GM18867 (cell line): ENCODE results near the gene INPP1.
A peak's percentile ranks its signal among the peaks of the same experiment; 100 is the strongest.

Source experiments
- ATAC-seq: cut with Tn5 transposase; IDR thresholded peaks from one replicate; pipeline ENCODE4 v1.9.1; 2021; ENCODE audit warnings: mild to moderate bottlenecking, moderate library complexity; ENCODE audit not compliant: unreplicated experiment

INPP1 gene

GRCh38 chr2:190407662-190408537, 64.5 kb downstream of the INPP1 start, which contains the start of gene MFSD6:
Gene MFSD6, plus strand, starts transcription at chr2:190408355. Its CDS starts 27,675 bp downstream, at chr2:190436030.
- ATAC-seq = peak; percentile 66

DNA sequence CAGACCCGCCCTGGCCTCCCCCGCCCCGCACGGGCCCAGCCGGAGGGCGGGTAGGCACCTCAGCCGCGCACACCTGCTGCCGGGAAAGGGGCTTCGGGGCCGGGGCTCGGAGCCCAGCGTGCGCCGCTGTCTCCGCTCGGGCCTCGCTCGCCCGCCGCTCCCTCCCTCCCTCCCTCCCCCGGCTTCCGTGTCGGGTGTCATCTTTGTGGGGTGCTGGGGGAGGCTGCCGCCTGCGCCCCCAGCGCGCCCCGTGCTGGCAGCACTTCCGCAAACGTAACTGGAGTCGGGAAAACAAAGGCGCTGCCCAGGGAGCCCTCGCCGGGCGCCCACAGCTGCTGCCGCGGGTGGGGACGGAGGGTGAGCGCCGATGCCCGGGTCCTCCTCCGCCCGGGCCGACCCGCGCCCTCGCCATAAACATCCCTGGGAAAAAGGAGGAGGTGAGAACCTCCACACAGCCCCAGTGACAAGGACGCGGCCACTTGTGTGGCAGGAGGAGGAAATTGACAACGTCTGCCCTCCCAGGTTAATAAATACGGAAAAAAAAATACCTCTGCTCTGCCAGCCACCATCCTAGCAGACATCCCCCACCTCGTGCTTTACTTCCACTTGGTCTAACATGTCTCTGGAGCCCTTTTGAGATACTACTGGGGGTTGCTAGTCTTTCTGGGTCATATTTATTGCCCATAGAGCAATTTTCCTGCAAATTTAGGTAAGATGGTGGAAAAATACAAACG, 65.3 kb downstream of the INPP1 start:
- peak; percentile 74 for ATAC-seq

DNA sequence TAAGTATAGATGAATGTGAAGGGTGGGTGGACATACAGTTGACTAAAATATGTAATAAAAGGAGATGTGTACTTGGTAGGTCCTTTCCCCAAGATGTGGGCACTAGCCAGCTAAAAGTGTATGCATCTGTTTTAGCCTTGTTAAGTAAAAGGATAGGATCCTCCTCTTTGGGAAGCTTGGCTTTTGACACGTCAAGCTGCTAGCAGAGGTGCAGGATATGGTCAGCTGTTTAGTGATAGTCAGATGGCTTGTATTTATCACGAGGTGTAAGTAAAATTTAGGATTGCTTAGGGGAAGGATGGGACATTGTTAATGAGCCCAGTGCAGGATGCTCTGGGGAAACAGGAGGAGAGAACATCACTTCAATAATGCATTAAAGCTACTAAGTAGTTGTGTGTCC, 66.2 kb downstream of the INPP1 start:
- ATAC-seq = no peak

DNA sequence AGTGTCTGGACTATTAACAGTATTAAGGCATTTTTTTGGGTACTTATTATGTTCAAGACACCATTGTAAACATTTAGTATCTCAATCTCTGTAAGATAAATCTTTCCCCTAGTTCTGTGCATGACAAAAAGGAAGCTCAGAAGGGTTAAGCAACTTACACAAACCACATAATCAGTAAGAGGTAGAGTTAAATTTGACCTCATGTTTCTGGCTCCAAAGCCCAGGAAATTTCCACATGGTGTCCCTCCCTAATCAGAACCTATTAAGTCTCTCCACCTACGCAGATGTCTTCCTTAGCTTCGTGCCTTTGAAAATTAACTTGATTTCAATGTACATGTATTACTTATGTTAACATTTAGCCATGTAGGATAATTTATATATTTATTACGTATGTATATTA, 66.8 kb downstream of the INPP1 start:
- no peak for ATAC-seq

DNA sequence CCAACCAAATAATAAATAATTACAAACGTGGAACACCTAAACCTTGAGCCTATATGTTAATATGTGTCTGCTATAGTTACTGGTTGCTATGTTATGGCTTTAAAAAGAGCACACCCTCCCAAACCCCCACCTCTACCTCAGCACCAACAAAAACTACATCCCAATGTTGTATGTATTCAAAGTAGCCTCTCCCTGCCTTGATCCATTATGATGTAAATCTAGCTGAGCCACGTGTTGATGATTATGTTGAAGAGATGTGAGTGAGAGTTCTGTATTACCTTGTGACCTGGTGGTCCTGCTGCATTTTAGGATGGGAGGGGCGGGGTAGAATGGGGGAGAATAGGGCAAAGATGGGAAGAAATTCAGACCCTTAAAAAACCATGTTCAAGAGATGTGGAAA, 69.6 kb downstream of the INPP1 start:
- no peak for ATAC-seq

DNA sequence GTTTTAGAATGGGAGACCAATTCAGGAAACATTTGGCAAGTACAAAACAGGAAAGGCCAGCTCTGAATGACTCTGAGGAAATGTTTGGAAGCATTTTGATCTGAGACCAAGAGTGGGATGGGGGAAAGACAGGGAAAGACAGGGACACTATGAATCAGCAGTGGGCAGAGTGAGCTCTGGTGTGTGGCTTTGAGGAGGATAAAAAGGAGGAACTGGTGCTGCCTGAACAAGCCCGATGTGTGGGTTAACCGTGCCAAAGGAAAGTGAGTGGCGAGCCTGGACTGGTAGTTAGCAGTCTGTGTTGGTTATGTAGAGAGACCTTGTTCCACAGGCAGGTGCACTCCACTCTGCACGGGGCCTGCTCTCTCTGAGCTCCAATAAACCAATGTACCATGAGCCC, 70.0 kb downstream of the INPP1 start:
- no peak for ATAC-seq

DNA sequence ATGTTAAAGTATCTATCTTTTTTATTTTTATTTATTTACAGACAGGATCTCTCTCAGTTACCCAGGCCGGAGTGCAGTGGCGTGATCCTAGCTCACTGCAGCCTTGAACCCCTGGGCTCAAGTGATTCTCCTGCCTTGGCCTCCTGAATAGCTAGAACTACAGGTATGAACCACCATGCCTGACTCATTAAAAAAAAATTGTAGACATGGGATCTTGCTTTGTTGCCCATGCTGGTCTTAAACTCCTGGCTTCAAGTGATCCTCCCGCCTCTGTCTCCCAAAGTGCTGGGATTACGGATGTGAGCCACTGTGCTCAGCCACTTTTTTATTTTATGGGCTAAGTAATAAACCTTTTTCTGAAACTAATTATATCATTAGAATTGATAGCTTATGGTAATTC, 71.9 kb downstream of the INPP1 start:
- no peak for ATAC-seq

GRCh38 chr2:190415794-190416775, 72.7 kb downstream of the INPP1 start:
- peak; percentile 50 for ATAC-seq

DNA sequence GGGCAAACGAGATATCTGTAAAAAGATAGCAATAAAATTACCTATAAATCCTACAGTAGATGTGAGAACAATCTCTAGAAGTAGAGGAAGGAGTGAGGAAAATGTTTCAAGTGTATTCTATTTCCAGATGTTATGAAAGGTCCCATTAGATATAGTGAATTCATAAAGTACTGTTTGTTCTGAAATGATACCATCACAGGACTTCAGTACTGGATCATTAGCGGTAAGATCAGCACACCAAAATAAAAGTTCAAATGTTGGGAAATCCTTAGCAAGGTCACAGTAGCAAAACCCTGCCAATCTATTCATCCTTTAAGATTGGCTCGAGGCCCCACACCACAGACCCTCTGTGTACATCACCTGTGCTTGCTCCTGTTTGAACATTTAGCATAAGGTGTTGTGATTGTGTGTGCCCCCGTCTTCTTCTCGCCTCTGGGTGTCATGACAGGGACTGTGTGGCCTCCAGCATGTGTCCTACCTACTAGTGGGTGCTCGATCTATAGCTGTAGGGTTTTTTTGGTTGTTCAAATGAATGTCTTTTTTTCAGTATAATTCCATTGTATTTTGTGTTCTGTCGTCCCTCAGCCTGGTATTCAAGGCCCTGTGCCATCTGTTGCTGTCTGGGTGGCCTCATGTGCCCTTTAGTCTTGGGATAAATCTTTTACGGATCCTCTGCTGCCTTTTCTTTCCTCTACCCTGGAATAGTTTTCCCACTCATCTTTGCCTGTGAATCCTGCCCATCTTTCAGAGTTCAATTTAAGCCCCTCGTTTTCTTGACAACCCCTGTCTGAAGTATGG, 73.9 kb downstream of the INPP1 start:
- no peak for ATAC-seq

GRCh38 chr2:190418727-190419126, 75.3 kb downstream of the INPP1 start:
- ATAC-seq = no peak

GRCh38 chr2:190420801-190421200, 77.4 kb downstream of the INPP1 start:
- no peak for ATAC-seq
